NCI-H82 treated with DMSO at 0.1 percent for 48 hours (cell line): Measurements from ENCODE around the gene SLC35B3.
"Not testable (repeated sequence)": the region's sequence is repeated elsewhere in the genome, so short reads cannot be mapped to it uniquely, and the experiment has no call there.

Experiments
- DNase-seq: peaks from one replicate; lab custom pipeline; 2025; ENCODE audit not compliant: unreplicated experiment; lab: John Stamatoyannopoulos, UW

SLC35B3 gene

DNA sequence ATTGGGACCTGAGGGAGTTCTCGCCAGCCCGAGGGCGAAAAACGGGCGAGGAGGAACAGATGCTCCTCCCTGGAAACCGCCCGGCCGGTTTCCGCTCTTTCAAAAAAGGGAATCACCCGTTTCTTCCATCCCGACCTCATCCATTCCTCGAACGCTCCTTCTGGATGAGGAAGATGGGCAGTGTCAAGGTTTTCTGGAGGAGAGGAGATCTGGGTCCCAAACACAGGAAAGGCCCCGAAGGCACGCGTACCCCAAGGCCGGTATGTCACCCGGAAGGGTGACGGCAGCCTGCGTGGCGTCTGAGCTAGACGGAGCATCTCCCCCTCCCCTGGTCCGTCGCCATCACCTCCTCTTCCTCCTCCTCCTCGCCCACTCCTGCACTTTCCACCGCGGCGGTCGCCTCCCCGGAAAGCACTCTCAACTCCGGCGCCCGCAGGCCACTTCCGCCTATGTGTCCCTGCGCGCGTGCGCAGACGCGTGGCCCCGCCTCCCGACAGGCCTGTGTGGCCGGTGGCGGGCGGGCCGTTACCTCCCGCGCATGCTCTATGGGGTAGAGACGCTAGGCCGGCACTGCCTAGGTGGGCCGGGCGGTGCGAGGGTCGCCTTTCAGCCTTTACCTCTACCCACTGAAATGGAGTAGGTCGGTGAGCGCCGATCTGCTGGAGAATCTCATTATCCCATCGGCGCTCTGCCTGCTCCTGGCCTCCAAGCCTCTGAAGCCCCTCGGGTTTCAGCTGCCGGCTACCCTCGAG, at the start of gene SLC35B3:
TSS of gene SLC35B3 (minus strand) at position 453 of the 752 bp plus-strand sequence.
- peak; percentile 72 for DNase-seq

DNA sequence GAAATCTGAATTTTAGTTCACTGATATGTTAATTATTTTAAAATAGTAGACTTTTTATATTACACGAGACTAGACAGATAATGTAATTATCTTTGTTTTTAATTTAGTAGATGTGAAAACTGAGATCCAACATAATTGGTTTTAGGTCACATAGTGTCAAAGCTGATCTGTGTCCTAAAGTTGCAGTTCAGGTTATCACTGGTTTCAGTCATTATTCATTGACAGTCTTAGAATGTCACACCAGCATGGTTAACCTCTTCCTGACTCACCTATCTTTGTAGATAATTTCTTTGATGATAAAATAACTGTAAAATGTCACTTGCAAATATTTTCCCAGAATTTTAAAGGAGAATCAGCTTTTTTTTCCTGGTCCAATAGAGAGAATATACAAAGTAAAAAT, 48.3 kb upstream of the SLC35B3 start:
- DNase-seq = no peak

- peak; percentile 47 for DNase-seq
Observed at GRCh38 chr6:8481727-8482126, 46.4 kb upstream of the SLC35B3 start.

DNA sequence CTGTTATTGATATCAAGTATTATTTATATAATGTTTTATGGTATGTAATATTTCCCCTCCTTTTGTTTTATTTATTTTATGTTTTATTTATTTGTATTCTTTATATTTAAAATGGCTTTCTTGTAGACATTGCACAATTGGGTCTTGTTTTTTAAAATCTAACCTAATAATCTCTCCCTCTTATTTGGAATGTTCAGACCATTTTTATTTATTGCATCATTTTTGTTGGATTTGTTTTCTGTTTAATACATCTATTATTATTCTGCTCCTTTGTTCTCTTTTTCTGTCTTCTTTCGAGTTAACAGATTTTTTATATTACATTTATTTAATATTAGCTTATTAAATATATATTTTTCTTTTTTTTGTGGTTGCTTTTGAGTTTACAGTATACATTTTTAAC, 43.1 kb upstream of the SLC35B3 start:
- DNase-seq = no peak

DNA sequence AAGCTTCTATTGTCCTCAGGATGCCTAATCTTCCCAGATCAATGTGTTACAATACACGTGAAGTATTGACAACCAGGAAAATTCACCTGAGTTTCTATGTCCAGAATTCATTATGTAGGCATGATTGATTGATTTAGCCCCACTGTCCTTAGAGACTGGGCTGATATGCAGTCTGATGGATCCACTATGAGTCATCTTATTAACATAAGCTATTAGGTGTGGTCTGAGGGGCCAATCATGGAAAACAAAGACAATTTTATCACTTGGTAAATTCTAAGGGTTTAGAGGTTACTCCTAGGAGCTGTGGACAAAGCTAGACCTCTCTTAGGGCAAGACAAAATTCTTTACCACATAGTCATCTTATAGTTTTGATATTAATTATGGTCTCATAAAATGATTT, 41.3 kb upstream of the SLC35B3 start:
- DNase-seq = no peak

- DNase-seq = peak; percentile 71
Observed at GRCh38 chr6:8468552-8469356, 33.4 kb upstream of the SLC35B3 start.

DNA sequence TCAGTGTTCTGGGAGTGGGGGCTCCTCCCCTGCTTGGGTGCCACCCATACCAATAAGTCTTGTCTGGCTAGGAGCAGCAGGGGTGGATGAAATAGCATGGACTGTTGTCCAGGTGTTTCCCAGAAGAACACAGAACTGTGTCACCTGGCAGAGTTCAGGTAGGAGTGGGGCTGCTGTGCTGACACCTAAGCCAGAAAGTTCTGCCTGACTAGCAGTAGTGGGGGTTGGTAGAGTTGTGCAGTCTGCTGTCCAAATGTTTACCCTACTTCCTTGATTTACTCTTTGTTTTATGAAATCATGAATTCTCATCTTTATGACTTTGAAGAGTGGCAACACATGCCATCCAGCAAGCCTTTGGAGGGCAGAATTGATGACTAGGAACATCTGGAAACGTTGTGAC, 27.3 kb upstream of the SLC35B3 start:
- no peak for DNase-seq

GRCh38 chr6:8462169-8462568, 26.8 kb upstream of the SLC35B3 start:
- no peak for DNase-seq

- DNase-seq = no peak
Observed at GRCh38 chr6:8446391-8446790, 11.0 kb upstream of the SLC35B3 start.

GRCh38 chr6:8445930-8446329, 10.6 kb upstream of the SLC35B3 start:
- DNase-seq = not testable (repeated sequence)

DNA sequence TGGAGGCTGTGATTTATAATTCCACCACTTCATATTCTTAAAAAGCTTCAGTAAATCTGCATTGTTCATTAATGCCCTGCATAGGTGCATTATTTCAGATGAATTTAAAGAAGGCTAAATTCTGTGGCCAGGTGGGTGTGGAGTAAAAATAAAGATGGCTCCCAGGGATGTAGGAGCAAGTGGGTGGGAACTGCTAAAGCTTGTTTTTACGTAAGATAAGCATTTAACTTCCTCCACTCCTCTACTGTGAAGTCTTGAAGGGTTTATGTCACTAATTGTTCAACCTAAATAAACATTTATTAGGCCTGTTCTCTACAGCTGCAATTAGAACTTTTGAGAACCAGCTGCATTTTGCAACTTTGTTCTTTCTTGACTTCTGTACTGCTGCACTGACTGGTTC, 6.8 kb upstream of the SLC35B3 start:
- no peak for DNase-seq

DNA sequence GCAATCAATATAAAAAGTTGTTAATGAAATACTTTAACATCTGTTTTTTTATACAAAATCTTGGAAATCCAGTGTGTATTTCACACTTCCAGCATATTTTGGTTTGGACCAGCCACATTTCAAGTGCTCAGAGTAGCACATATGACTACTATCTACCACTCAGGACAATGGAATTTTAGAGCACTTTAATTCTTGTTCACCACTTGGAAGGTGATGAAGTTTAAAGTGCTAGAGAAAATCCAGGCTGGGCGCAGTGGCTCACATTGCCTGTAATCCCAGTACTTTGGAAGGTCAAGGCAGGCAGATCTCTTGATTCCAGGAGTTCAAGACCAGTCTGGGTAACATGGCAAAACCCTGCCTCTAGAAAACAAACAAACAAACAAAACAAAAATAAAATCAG, 6.1 kb upstream of the SLC35B3 start:
- DNase-seq = no peak

- no peak for DNase-seq
Observed at GRCh38 chr6:8439601-8440268, 4.4 kb upstream of the SLC35B3 start.

DNA sequence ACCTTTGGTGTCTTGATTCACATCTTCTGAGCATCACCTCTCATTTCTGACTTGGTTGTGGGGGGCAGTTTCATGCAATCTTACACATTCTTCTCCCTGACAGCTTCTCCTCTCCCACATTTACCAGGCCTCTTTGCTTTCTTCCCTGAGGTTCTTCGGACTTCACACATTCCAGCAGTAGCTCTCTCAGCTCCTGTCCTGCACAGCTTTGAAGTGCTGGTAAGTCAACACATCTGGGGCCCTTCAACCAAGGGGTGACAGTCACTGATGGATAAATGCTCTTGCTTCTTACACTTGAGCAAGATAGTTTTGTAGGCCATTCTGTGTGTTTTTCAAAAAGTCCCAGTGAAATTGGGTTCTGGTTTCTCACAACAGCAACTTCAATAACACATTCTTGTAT, 2.5 kb upstream of the SLC35B3 start:
- no peak for DNase-seq

DNA sequence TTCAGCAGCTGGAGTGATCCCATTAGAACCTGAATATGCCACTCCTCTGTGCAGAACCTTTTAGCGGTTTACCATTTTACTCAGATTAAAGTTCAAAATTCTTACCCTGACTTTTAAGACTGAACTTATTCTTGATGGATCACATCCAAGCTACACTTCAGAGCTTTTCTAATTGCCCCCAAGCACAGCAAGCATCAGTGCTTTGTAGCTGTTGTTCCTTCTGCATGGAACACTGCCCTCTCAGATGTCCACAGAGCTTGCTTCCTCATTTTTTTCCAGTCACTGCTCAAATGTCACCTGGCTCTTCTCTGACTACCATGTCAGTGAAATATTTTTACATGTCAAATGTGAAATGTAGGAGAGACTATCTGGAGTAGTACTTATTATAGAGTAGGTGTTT, 1.6 kb upstream of the SLC35B3 start:
- no peak for DNase-seq

- DNase-seq = no peak
Observed at GRCh38 chr6:8435845-8436168, 462 bp upstream of the SLC35B3 start.

DNA sequence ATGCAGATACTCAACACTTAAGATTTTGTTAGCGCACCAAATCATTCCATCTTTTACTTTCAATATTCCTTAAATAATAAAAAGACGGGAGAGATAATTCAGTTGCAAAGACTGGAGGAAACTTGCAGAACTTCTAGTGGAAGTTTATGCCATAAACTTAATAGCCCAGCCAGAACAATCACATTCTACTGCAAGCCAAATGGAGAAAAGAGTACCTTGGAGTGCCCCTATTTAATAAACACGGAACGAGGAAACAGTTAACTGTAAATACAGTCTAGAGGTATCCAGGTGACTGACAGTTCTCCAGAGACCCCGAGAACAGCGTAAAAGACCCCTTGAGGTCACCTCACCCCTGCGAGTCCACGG, 635 bp downstream of the SLC35B3 start:
- DNase-seq = no peak

GRCh38 chr6:8432614-8433013, 2.7 kb downstream of the SLC35B3 start:
- DNase-seq = no peak

DNA sequence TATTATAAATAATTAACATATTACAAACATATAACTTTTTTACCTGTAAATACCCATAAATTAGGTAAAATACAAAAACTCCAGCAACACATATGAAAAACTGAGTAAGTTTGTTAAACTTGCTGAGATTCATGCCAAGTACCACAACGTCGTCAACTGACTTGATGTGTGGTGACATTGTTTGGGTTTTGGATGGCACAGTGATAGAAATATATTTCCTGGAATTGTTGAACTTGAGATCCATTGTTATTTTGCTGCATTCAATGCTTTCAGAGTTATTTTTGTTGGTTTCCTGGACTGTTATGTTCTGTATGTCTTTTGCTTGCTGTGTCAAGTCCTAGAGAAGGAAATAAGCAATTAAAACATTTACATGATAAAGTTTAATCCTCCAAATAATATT, 5.5 kb downstream of the SLC35B3 start:
- no peak for DNase-seq

DNA sequence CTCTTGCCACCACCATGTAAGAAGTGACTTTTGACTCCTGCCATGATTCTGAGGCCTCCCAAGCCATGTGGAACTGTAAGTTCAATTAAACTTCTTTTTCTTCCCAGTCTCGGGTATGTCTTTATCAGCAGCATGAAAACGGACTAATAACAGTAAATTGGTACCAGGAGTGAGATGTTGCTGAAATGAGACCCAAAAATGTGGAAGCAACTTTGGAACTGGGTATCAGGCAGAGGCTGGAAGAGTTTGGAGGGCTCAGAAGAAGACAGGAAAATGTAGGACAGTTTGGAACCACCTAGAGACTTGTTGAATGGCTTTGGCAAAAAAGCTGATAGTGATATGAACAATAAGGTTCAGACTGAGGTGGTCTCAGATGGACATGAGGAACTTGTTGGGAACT, 8.8 kb downstream of the SLC35B3 start:
- DNase-seq = not testable (repeated sequence)

DNA sequence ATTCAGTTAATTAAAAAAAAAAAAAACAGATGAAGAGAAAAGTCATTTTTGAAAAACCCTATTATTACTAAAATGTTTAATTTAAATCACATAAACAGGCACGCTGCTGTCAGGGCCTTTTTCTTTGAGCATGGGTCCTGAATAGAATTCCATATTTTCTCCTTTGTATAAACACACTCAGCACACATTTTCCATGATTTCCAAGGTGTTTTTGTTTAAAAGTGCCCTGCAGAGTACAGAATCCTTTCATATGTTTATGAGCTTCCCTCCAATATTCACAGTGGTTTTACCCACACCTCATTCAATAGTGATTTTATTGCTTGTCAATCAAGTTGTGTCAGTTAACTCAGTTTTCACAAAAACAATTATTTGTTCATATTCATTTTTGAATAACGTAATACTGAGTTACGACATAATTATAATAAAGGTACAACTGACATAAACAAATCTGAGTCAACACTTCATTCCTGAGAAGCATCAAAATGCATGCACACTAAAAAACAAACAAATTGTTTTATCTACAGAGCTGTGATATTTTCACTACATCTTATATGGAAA, 15.2 kb downstream of the SLC35B3 start:
- no peak for DNase-seq

DNA sequence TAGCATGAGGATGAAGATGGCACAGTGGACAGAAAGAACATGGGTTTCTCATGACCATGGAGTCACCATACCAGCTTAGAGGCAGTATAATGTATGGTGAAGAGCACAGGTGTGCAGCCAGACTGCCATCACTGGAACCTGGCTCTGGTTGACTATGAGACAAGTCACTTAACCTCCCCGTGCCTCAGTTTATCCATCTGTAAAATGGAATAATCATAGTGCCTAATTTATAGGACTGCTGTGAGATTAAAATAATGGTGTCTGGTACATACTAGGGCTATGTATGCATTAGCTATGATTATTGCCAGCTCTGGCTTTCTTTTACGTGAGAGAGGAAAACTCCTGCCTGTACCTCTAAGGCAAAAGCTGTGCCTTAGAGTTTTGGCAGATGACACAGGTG, 19.4 kb downstream of the SLC35B3 start:
- DNase-seq = no peak
